ENCODE measurements around the gene TLNRD1. TPM values are rescaled to one million over a fixed set of nuclear protein-coding genes. Genes with fewer than 3 reads are reported as not detected.

TLNRD1 gene
- total and polyA plus RNA-seq, 7 experiments from 2014 or later = 2.2 to 33.0 (median 15.9) TPM

GRCh38 chr15:80967991-80968510 lies 32.7 kb upstream of the TLNRD1 start:
- peaks cover 0 to 34% (median 3%) of the 10 kb centered on the region in 3 experiments for H3K36me3 ChIP-seq (ENCODE audit: control insufficient read depth in 2 of 3, insufficient read depth in 3 of 3, low read length in 3 of 3)
- Mint-ChIP-seq H3K4me3 (no peak overlapping the region), H3K27me3 (no peaks in the 10 kb centered on the region), H3K27ac (no peak overlapping the region), H3K36me3 (peaks cover 8 to 45% (median 31%) of the 10 kb centered on the region in 5 donors), H3K4me1 (peaks cover 7 to 31% (median 10%) of the 10 kb centered on the region in 7 donors), H3K9me3 (peaks cover 0 to 10% (median 0%) of the 10 kb centered on the region in 11 donors)
- ATAC-seq (no peak), DNase-seq (no peak)
- intact Hi-C loops (cut with micrococcal nuclease) = no loop called here
- no peaks in the 10 kb centered on the region for H3K27me3 ChIP-seq (ENCODE audit: control insufficient read depth in 2 of 2, insufficient read depth in 2 of 2, low read length in 2 of 2)
- no peaks in the 10 kb centered on the region for H3K4me1 ChIP-seq (ENCODE audit: control insufficient read depth in 2 of 2, insufficient read depth in 2 of 2, low read length in 2 of 2)
- no peak overlapping the region for H3K27ac ChIP-seq (ENCODE audit: low read depth, low read length)
- ChIA-PET POLR2A (no interaction called here), CTCF (interaction anchor here (0.8 to 4.8 kb wide), 6 partner anchors 22 to 519 kb away, joined by 3 to 30 read pairs (median 3); no protein-coding TSS in a partner anchor)
- no peak overlapping the region for H3K4me3 ChIP-seq (ENCODE audit: low read length)
- H3K9me3 ChIP-seq (ENCODE audit: control insufficient read depth in 2 of 3, low read length in 3 of 3) = no peaks in the 10 kb centered on the region

GRCh38 chr15:80969316-80969715 lies 31.4 kb upstream of the TLNRD1 start:
- H3K27me3 ChIP-seq (ENCODE audit: control insufficient read depth in 2 of 2, insufficient read depth in 2 of 2, low read length in 2 of 2) = no peaks in the 10 kb centered on the region
- ChIA-PET CTCF (interaction anchor here (0.6 to 4.8 kb wide), 10 partner anchors 10 to 519 kb away, joined by 3 to 30 read pairs (median 6); no protein-coding TSS in a partner anchor), POLR2A (no interaction called here)
- H3K4me3 ChIP-seq (ENCODE audit: low read length) = no peak overlapping the region
- Mint-ChIP-seq H3K27ac (no peak overlapping the region), H3K9me3 (peaks cover 0 to 8% (median 0%) of the 10 kb centered on the region in 11 donors), H3K4me3 (no peak overlapping the region), H3K36me3 (peaks cover 5 to 35% (median 20%) of the 10 kb centered on the region in 5 donors), H3K4me1 (peaks cover 4 to 23% (median 11%) of the 10 kb centered on the region in 7 donors), H3K27me3 (no peaks in the 10 kb centered on the region)
- H3K4me1 ChIP-seq (ENCODE audit: control insufficient read depth in 2 of 2, insufficient read depth in 2 of 2, low read length in 2 of 2) = no peaks in the 10 kb centered on the region
- ATAC-seq (no peak), DNase-seq (no peak)
- intact Hi-C loops (cut with micrococcal nuclease) = no loop called here
- peaks cover 0 to 34% (median 3%) of the 10 kb centered on the region in 3 experiments for H3K36me3 ChIP-seq (ENCODE audit: control insufficient read depth in 2 of 3, insufficient read depth in 3 of 3, low read length in 3 of 3)
- no peak overlapping the region for H3K27ac ChIP-seq (ENCODE audit: low read depth, low read length)
- no peaks in the 10 kb centered on the region for H3K9me3 ChIP-seq (ENCODE audit: control insufficient read depth in 2 of 3, low read length in 3 of 3)

- ATAC-seq (peak; percentile 82), DNase-seq (peak; percentile 32 to 76 (median 60))
- intact Hi-C loops (cut with micrococcal nuclease) = loop anchor here (1.0 to 5.0 kb wide), 5 partner anchors 193 to 515 kb away; partner anchors contain the start of gene CEMIP (in 1 of the 2)
- H3K27me3 Mint-ChIP-seq = no peaks in the 10 kb centered on the region
- Histone ChIP-seq H3K27me3 (ENCODE audit: control insufficient read depth in 2 of 2, insufficient read depth in 2 of 2, low read length in 2 of 2) (no peaks in the 10 kb centered on the region), H3K36me3 (ENCODE audit: control insufficient read depth in 2 of 3, insufficient read depth in 3 of 3, low read length in 3 of 3) (peaks cover 0 to 34% (median 3%) of the 10 kb centered on the region in 3 experiments), H3K4me3 (ENCODE audit: low read length) (no peak overlapping the region), H3K4me1 (ENCODE audit: control insufficient read depth in 2 of 2, insufficient read depth in 2 of 2, low read length in 2 of 2) (no peaks in the 10 kb centered on the region), H3K9me3 (ENCODE audit: control insufficient read depth in 2 of 3, low read length in 3 of 3) (no peaks in the 10 kb centered on the region), H3K27ac (ENCODE audit: low read depth, low read length) (no peak overlapping the region)
- peaks cover 0 to 26% (median 12%) of the 10 kb centered on the region in 5 donors for H3K36me3 Mint-ChIP-seq
- ChIA-PET CTCF (interaction anchor here (0.6 to 4.8 kb wide), 12 partner anchors 9 to 520 kb away, joined by 3 to 30 read pairs (median 6); partner anchors contain the start of gene TLNRD1), POLR2A (interaction anchor here (0.6 kb wide), 1 partner anchor 15 kb away, joined by 4 read pairs; no protein-coding TSS in a partner anchor)
- H3K9me3 Mint-ChIP-seq = peaks cover 0 to under 1% (median 0%) of the 10 kb centered on the region in 11 donors
- peak overlapping the region in 2 of 9 donors; percentile 22 to 45 for H3K27ac Mint-ChIP-seq
- no peak overlapping the region for H3K4me3 Mint-ChIP-seq
- H3K4me1 Mint-ChIP-seq = peaks cover 3 to 27% (median 16%) of the 10 kb centered on the region in 7 donors
These were observed 30.6 kb upstream of the TLNRD1 start for GRCh38 chr15:80970018-80970657.

- POLR2A ChIA-PET = interaction anchor here (0.6 kb wide), 1 partner anchor 15 kb away, joined by 4 read pairs; no protein-coding TSS in a partner anchor
- CTCF ChIA-PET = interaction anchor here (0.6 to 4.8 kb wide), 11 partner anchors 9 to 521 kb away, joined by 3 to 30 read pairs (median 7); partner anchors contain the start of gene TLNRD1
- intact Hi-C loops (cut with micrococcal nuclease) = loop anchor here (1.0 to 5.0 kb wide), 5 partner anchors 193 to 515 kb away; partner anchors contain the start of gene CEMIP (in 1 of the 2)
- Mint-ChIP-seq H3K9me3 (no peaks in the 10 kb centered on the region), H3K4me1 (peaks cover 8 to 33% (median 21%) of the 10 kb centered on the region in 7 donors), H3K27me3 (no peaks in the 10 kb centered on the region), H3K36me3 (peaks cover 0 to 21% (median 8%) of the 10 kb centered on the region in 5 donors), H3K4me3 (no peak overlapping the region), H3K27ac (peak overlapping the region in 2 of 9 donors; percentile 3 to 28)
- H3K4me3 ChIP-seq (ENCODE audit: low read length) = no peak overlapping the region
- no peaks in the 10 kb centered on the region for H3K4me1 ChIP-seq (ENCODE audit: control insufficient read depth in 2 of 2, insufficient read depth in 2 of 2, low read length in 2 of 2)
- ATAC-seq (no peak), DNase-seq (no peak)
- no peaks in the 10 kb centered on the region for H3K27me3 ChIP-seq (ENCODE audit: control insufficient read depth in 2 of 2, insufficient read depth in 2 of 2, low read length in 2 of 2)
- H3K9me3 ChIP-seq (ENCODE audit: control insufficient read depth in 2 of 3, low read length in 3 of 3) = no peaks in the 10 kb centered on the region
- H3K36me3 ChIP-seq (ENCODE audit: control insufficient read depth in 2 of 3, insufficient read depth in 3 of 3, low read length in 3 of 3) = peaks cover 0 to 34% (median 3%) of the 10 kb centered on the region in 3 experiments
- H3K27ac ChIP-seq (ENCODE audit: low read depth, low read length) = no peak overlapping the region
These were observed 30.1 kb upstream of the TLNRD1 start for GRCh38 chr15:80970658-80971057.

GRCh38 chr15:80971143-80971542 lies 29.6 kb upstream of the TLNRD1 start:
- H3K27me3 Mint-ChIP-seq = no peaks in the 10 kb centered on the region
- intact Hi-C loops (cut with micrococcal nuclease) = loop anchor here in 1 of 2 donors (2.0 to 5.0 kb wide), 2 partner anchors 194 to 402 kb away; partner anchors contain the start of gene CEMIP
- peaks cover 10 to 34% (median 23%) of the 10 kb centered on the region in 7 donors for H3K4me1 Mint-ChIP-seq
- ATAC-seq (no peak), DNase-seq (no peak)
- Histone ChIP-seq H3K36me3 (ENCODE audit: control insufficient read depth in 2 of 3, insufficient read depth in 3 of 3, low read length in 3 of 3) (peaks cover 0 to 34% (median 3%) of the 10 kb centered on the region in 3 experiments), H3K27ac (ENCODE audit: low read depth, low read length) (no peak overlapping the region), H3K27me3 (ENCODE audit: control insufficient read depth in 2 of 2, insufficient read depth in 2 of 2, low read length in 2 of 2) (no peaks in the 10 kb centered on the region), H3K4me1 (ENCODE audit: control insufficient read depth in 2 of 2, insufficient read depth in 2 of 2, low read length in 2 of 2) (no peaks in the 10 kb centered on the region), H3K4me3 (ENCODE audit: low read length) (no peak overlapping the region), H3K9me3 (ENCODE audit: control insufficient read depth in 2 of 3, low read length in 3 of 3) (no peaks in the 10 kb centered on the region)
- ChIA-PET POLR2A (no interaction called here), CTCF (interaction anchor here (0.6 to 4.8 kb wide), 3 partner anchors 295 to 515 kb away, joined by 3 to 30 read pairs (median 8); no protein-coding TSS in a partner anchor)
- H3K27ac Mint-ChIP-seq = peak overlapping the region in 2 of 9 donors; percentile 3 to 54
- H3K36me3 Mint-ChIP-seq = peaks cover 0 to 21% (median 8%) of the 10 kb centered on the region in 5 donors
- H3K9me3 Mint-ChIP-seq = no peaks in the 10 kb centered on the region
- H3K4me3 Mint-ChIP-seq = no peak overlapping the region

- H3K4me3 Mint-ChIP-seq = no peak overlapping the region
- no peak overlapping the region for H3K4me3 ChIP-seq (ENCODE audit: low read length)
- ATAC-seq = no peak
- no peaks in the 10 kb centered on the region for H3K9me3 ChIP-seq (ENCODE audit: control insufficient read depth in 2 of 3, low read length in 3 of 3)
- peaks cover 0 to 22% (median 4%) of the 10 kb centered on the region in 5 donors for H3K36me3 Mint-ChIP-seq
- DNase-seq = no peak
- no peaks in the 10 kb centered on the region for H3K27me3 Mint-ChIP-seq
- H3K4me1 ChIP-seq (ENCODE audit: control insufficient read depth in 2 of 2, insufficient read depth in 2 of 2, low read length in 2 of 2) = no peaks in the 10 kb centered on the region
- ChIA-PET CTCF (interaction anchor here (4.8 kb wide), 1 partner anchor 517 kb away, joined by 30 read pairs; no protein-coding TSS in a partner anchor), POLR2A (no interaction called here)
- H3K36me3 ChIP-seq (ENCODE audit: control insufficient read depth in 2 of 3, insufficient read depth in 3 of 3, low read length in 3 of 3) = peaks cover 0 to 30% (median 3%) of the 10 kb centered on the region in 3 experiments
- intact Hi-C loops (cut with micrococcal nuclease) = loop anchor here in 1 of 2 donors (5.0 kb wide), 1 partner anchor 195 kb away; the partner anchor contains the start of gene CEMIP
- no peak overlapping the region for H3K27ac ChIP-seq (ENCODE audit: low read depth, low read length)
- peak overlapping the region in 3 of 9 donors; percentile 11 to 74 (median 22) for H3K27ac Mint-ChIP-seq
- H3K9me3 Mint-ChIP-seq = no peaks in the 10 kb centered on the region
- H3K27me3 ChIP-seq (ENCODE audit: control insufficient read depth in 2 of 2, insufficient read depth in 2 of 2, low read length in 2 of 2) = no peaks in the 10 kb centered on the region
- peaks cover 16 to 41% (median 35%) of the 10 kb centered on the region in 7 donors for H3K4me1 Mint-ChIP-seq
These were observed 28.4 kb upstream of the TLNRD1 start for GRCh38 chr15:80972276-80972675.

Data from naive thymus-derived CD4-positive, alpha-beta T cell (primary cell).